IMR-90 (cell line): ENCODE data around the gene INO80.

Experiments
- CEBPB ChIP-seq: IDR thresholded peaks from 2 replicates; pipeline ENCODE4 v1.6.1; 2012; ENCODE audit warnings: low read depth, low read length, improper control_type of control experiment
- POLR2A ChIP-seq: IDR thresholded peaks from 2 replicates; pipeline ENCODE4 v1.6.1; 2012; ENCODE audit warnings: mild to moderate bottlenecking, low read depth, low read length
- SMC3 ChIP-seq: fragments of 150-350 bp; IDR thresholded peaks from 2 replicates; pipeline ENCODE4 v1.6.1; 2016; ENCODE audit warnings: low read depth, mild to moderate bottlenecking, antibody characterized with exemption, low read length, moderate library complexity
- TF ChIP-seq, protein P1 (sequence below): conservative IDR thresholded peaks from 2 replicates; pipeline ENCODE4 v1.5.1; 2012; ENCODE audit warnings: mild to moderate bottlenecking, low read depth, low read length, improper control_type of control experiment

DNA sequence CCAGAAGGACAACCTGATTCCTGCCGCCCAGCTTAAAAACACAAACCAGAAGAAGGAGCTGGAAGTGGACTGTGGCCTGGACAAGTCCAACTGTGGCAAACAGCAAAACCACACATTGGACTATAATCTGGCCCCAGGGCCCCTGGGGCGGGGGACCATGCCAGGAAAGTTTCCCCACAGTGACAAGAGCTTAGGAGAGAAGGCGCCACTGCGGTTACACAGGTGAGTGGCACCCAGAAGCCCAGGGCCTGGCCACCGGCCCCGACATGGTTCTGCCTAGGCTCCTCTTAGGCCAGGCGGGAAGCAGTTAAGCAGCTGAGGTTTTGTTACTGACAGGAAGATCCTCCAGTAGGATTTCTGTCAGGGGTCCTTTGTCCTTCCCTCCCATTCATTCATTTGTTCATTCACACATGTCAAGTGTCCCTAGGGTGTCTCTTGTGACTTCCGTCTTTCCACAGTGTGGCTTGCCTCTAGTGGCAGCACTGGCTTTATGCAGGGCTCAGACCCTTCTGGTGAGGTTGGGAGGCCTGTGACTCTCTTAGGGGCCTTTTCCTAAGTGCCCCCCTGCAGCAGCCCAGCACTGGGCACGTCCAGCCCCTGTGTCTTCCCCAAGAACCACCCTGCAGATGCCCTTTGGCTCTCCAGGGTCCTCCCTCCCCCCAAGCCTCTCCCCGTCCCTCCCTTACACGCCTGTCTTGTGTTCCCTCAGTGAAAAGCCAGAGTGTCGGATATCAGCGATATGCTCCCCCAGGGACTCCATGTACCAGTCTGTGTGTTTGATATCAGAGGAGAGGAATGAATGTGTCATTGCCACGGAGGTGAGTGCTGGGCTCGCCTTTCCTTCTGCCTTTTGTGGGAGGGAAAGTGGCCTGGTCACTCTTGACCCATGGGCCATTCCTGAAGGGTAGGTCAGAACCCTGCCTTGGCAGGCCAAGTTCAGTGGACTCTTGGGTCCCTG is 179.1 kb downstream of the INO80 start:
- TF ChIP-seq, protein P1, sequence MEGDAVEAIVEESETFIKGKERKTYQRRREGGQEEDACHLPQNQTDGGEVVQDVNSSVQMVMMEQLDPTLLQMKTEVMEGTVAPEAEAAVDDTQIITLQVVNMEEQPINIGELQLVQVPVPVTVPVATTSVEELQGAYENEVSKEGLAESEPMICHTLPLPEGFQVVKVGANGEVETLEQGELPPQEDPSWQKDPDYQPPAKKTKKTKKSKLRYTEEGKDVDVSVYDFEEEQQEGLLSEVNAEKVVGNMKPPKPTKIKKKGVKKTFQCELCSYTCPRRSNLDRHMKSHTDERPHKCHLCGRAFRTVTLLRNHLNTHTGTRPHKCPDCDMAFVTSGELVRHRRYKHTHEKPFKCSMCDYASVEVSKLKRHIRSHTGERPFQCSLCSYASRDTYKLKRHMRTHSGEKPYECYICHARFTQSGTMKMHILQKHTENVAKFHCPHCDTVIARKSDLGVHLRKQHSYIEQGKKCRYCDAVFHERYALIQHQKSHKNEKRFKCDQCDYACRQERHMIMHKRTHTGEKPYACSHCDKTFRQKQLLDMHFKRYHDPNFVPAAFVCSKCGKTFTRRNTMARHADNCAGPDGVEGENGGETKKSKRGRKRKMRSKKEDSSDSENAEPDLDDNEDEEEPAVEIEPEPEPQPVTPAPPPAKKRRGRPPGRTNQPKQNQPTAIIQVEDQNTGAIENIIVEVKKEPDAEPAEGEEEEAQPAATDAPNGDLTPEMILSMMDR: no peak
- TF ChIP-seq SMC3: no peak
- no peak for TF ChIP-seq POLR2A
- TF ChIP-seq CEBPB: no peak
